HG02678 (cell line): ENCODE data around the gene COL8A1.
"Not testable (repeated sequence)": the region's sequence is repeated elsewhere in the genome, so short reads cannot be mapped to it uniquely, and the experiment has no call there.

ENCODE experiments used
- ATAC-seq: cut with Tn5 transposase; IDR thresholded peaks from one replicate; pipeline ENCODE4 v1.9.1; 2021; ENCODE audit warnings: mild to moderate bottlenecking, moderate library complexity; ENCODE audit not compliant: unreplicated experiment

The COL8A1 gene

GRCh38 chr3:99702953-99703943 lies 64.9 kb downstream of the COL8A1 start:
- ATAC-seq = no peak

GRCh38 chr3:99704417-99704816 lies 66.0 kb downstream of the COL8A1 start:
- ATAC-seq = no peak

- ATAC-seq = no peak
Observed at GRCh38 chr3:99706410-99706809, 68.0 kb downstream of the COL8A1 start.

GRCh38 chr3:99708207-99708745 lies 69.9 kb downstream of the COL8A1 start:
- no peak for ATAC-seq

GRCh38 chr3:99709686-99710085 lies 71.3 kb downstream of the COL8A1 start:
- no peak for ATAC-seq

GRCh38 chr3:99710094-99710493 lies 71.7 kb downstream of the COL8A1 start:
- ATAC-seq = no peak

GRCh38 chr3:99711351-99711750 lies 73.0 kb downstream of the COL8A1 start:
- no peak for ATAC-seq

GRCh38 chr3:99712291-99712954 lies 74.0 kb downstream of the COL8A1 start:
- ATAC-seq = no peak

GRCh38 chr3:99713440-99713839 lies 75.0 kb downstream of the COL8A1 start:
- ATAC-seq = no peak

- no peak for ATAC-seq
Observed at GRCh38 chr3:99714146-99714545, 75.8 kb downstream of the COL8A1 start.

- no peak for ATAC-seq
Observed at GRCh38 chr3:99714575-99714974, 76.2 kb downstream of the COL8A1 start.

- no peak for ATAC-seq
Observed at GRCh38 chr3:99716463-99716995, 78.1 kb downstream of the COL8A1 start.

- no peak for ATAC-seq
Observed at GRCh38 chr3:99720985-99721632, 82.7 kb downstream of the COL8A1 start.

GRCh38 chr3:99721633-99722007 lies 83.2 kb downstream of the COL8A1 start:
- no peak for ATAC-seq

GRCh38 chr3:99724276-99724675 lies 85.9 kb downstream of the COL8A1 start:
- no peak for ATAC-seq

- no peak for ATAC-seq
Observed at GRCh38 chr3:99730870-99731269, 92.5 kb downstream of the COL8A1 start.

- ATAC-seq = no peak
Observed at GRCh38 chr3:99731499-99731898, 93.1 kb downstream of the COL8A1 start.

- not testable (repeated sequence) for ATAC-seq
Observed at GRCh38 chr3:99740371-99740770, 102.0 kb downstream of the COL8A1 start.

GRCh38 chr3:99741588-99741987 lies 103.2 kb downstream of the COL8A1 start:
- ATAC-seq = no peak

GRCh38 chr3:99747915-99748314 lies 109.5 kb downstream of the COL8A1 start:
- no peak for ATAC-seq

- ATAC-seq = no peak
Observed at GRCh38 chr3:99751649-99752048, 113.3 kb downstream of the COL8A1 start.
